ENCODE measurements around the gene ATP10B.

- no peak for TF ChIP-seq PRDM10 (tag by site-specific recombination; IDR thresholded peaks at IDR 0.05)
- no peak for TF ChIP-seq ZNF501 (tag by site-specific recombination; IDR thresholded peaks at IDR 0.05)
- no peak for TF ChIP-seq CTCF (tag by site-specific recombination; IDR thresholded peaks at IDR 0.05)
- TF ChIP-seq RBAK (tag by site-specific recombination; IDR thresholded peaks at IDR 0.05) = no peak
- no peak for TF ChIP-seq FEZF1 (tag by site-specific recombination; IDR thresholded peaks at IDR 0.05)
- no peak for TF ChIP-seq ZNF792 (tag by site-specific recombination; IDR thresholded peaks at IDR 0.05)
Measured at GRCh38 chr5:160788102-160788660, 63.8 kb downstream of the ATP10B start.

All from HEK293 (cell line).